Activated B cell treated with CpG ODN at 0.5 μM for 24 hours (primary cell): ENCODE data around the gene ADAM11. TPM values are rescaled to one million over a fixed set of nuclear protein-coding genes. Genes with fewer than 3 reads are reported as not detected.
"Not testable (repeated sequence)": the region's sequence is repeated elsewhere in the genome, so short reads cannot be mapped to it uniquely, and the experiment has no call there.

Experiments
- ATAC-seq: fragments of 200-7000 bp; cut with Tn5 transposase; one replicate; pipeline ENCODE4 v1.10.0; 2021; ENCODE audit warnings: low read depth, mild to moderate bottlenecking, moderate library complexity
- CTCF ChIA-PET: fragments of 350-600 bp; sonication (Branson Sonifier 250); formaldehyde crosslinking; loops from one replicate; lab custom pipeline; 2021; ENCODE audit warnings: antibody characterized with exemption; lab: Charles Lee
- POLR2A ChIA-PET: fragments of 350-600 bp; sonication (Branson Sonifier 250); formaldehyde crosslinking; loops from one replicate; lab custom pipeline; 2021; ENCODE audit warnings: antibody characterized with exemption; lab: Charles Lee
- DNase-seq: peaks from one replicate; pipeline ENCODE4 v3.0.0; 2022
- H3K27ac Mint-ChIP-seq: one replicate; pipeline ENCODE4 v1.8.0; 2020; ENCODE audit warnings: mixed read lengths
- H3K27me3 Mint-ChIP-seq: one replicate; pipeline ENCODE4 v1.8.0; 2021; ENCODE audit warnings: mixed read lengths
- H3K36me3 Mint-ChIP-seq: one replicate; pipeline ENCODE4 v1.8.0; 2021; ENCODE audit warnings: low read depth, mixed read lengths
- H3K4me1 Mint-ChIP-seq: one replicate; pipeline ENCODE4 v1.8.0; 2021; ENCODE audit warnings: mixed read lengths
- H3K4me3 Mint-ChIP-seq: one replicate; pipeline ENCODE4 v1.8.0; 2020; ENCODE audit warnings: mild to moderate bottlenecking, mixed read lengths
- H3K9me3 Mint-ChIP-seq: one replicate; pipeline ENCODE4 v1.8.0; 2020; ENCODE audit warnings: mixed read lengths
- intact Hi-C: fragments of 100-400 bp; cut with micrococcal nuclease; formaldehyde crosslinking; loops from one replicate; pipeline ENCODE4 v1.15.1; 2024
- total RNA-seq: library from RNA; stranded (reverse); gene quantifications from 2 replicates; pipeline ENCODE4 v1.2.3, GENCODE V29; 2022
- TF ChIP-seq, protein P1 (sequence below): fragments of 200-600 bp; IDR thresholded peaks from one replicate; pipeline ENCODE4 v1.8.0; 2022; ENCODE audit warnings: antibody characterized with exemption, mild to moderate bottlenecking

Gene ADAM11
- 0.09 and 0.10 TPM in 2 replicates for total RNA-seq

DNA sequence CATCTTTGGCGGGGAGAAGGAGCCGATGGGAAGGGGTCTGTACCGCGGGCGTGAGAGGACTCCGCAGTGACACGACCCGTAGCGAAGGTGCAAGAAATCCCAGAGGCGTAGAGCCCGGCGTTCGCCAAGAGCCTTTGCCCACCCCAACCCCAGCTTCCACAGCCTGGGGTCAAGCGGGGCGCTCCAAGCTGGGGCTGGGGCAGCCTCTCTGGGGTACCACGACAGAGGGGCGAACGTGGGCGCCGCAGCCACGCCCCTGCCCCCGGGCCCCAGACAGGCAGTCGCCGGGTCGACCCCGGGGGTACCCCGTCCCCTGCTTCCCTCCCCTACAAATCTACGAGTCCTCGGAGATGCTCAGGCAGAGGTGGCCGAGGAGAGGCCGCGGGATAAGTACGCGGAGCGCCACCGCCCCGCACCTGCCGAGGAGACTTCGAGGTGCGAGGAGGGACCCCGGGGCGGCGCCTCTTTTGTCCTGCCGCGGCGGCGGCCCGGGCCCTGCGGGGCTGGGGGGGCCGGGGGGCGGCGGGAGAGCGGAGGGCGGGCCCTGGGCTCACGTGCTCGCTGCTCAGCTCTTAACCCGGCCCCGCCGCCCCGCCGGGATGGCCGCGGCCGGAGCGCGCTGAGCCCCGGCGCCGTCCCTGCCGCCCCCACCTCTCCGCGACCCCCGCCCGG is at the start of gene ADAM11:
Gene ADAM11 (plus strand): TSS at position 575 of the 672 bp plus-strand sequence. CDS start 212 bp downstream, outside the sequence.
- ATAC-seq (peak; percentile 14), DNase-seq (no peak)
- H3K4me3 Mint-ChIP-seq, result peak within 1 kb of the TSS; percentile 55
- peaks cover 26% of the 10 kb centered on the region for H3K27me3 Mint-ChIP-seq
- intact Hi-C loops, result no loop called here
- no peaks in the 10 kb centered on the region for H3K9me3 Mint-ChIP-seq
- TF ChIP-seq, protein P1, sequence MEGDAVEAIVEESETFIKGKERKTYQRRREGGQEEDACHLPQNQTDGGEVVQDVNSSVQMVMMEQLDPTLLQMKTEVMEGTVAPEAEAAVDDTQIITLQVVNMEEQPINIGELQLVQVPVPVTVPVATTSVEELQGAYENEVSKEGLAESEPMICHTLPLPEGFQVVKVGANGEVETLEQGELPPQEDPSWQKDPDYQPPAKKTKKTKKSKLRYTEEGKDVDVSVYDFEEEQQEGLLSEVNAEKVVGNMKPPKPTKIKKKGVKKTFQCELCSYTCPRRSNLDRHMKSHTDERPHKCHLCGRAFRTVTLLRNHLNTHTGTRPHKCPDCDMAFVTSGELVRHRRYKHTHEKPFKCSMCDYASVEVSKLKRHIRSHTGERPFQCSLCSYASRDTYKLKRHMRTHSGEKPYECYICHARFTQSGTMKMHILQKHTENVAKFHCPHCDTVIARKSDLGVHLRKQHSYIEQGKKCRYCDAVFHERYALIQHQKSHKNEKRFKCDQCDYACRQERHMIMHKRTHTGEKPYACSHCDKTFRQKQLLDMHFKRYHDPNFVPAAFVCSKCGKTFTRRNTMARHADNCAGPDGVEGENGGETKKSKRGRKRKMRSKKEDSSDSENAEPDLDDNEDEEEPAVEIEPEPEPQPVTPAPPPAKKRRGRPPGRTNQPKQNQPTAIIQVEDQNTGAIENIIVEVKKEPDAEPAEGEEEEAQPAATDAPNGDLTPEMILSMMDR, result no peak
- H3K4me1 Mint-ChIP-seq, result peaks cover 3% of the 10 kb centered on the region
- H3K27ac Mint-ChIP-seq, result no peak within 1 kb of the TSS
- CTCF ChIA-PET, result no interaction called here
- POLR2A ChIA-PET, result interaction anchor here (1.0 kb wide), 1 partner anchor 22 kb away, joined by 4 read pairs; no protein-coding TSS in a partner anchor
- no peaks in the 10 kb centered on the region for H3K36me3 Mint-ChIP-seq

DNA sequence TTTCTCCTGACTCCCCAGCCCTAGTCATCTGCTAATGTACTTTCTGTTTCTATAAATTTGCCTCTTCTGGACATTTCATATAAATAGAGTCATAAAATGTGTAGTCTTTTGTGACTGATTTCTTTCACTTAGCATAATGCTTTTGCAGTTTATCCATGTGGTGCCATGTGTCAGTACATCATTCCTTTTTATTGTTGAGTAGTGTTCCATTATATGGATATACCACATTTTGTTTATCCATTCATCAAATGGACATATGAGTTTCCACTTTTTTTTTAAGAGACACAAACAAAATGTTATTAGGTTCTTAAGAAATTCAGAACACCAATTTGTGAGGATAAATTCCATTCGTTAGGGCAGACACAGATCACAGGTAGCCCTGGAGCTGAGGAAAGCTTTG is 39.3 kb upstream of the ADAM11 start:
- peaks cover 11% of the 10 kb centered on the region for H3K36me3 Mint-ChIP-seq
- H3K4me1 Mint-ChIP-seq, result no peaks in the 10 kb centered on the region
- H3K4me3 Mint-ChIP-seq, result no peak overlapping the region
- POLR2A ChIA-PET, result no interaction called here
- CTCF ChIA-PET, result no interaction called here
- ATAC-seq (no peak), DNase-seq (no peak)
- H3K27me3 Mint-ChIP-seq, result no peaks in the 10 kb centered on the region
- intact Hi-C loops, result no loop called here
- H3K9me3 Mint-ChIP-seq, result no peaks in the 10 kb centered on the region
- H3K27ac Mint-ChIP-seq, result no peak overlapping the region
- TF ChIP-seq, protein P1, result no peak

GRCh38 chr17:44722254-44722653 is 36.5 kb upstream of the ADAM11 start:
- Mint-ChIP-seq H3K27me3 (no peaks in the 10 kb centered on the region), H3K27ac (no peak overlapping the region), H3K4me1 (no peaks in the 10 kb centered on the region), H3K36me3 (peaks cover 11% of the 10 kb centered on the region), H3K4me3 (no peak overlapping the region), H3K9me3 (no peaks in the 10 kb centered on the region)
- ChIA-PET CTCF (no interaction called here), POLR2A (no interaction called here)
- TF ChIP-seq, protein P1, result no peak
- ATAC-seq (no peak), DNase-seq (no peak)
- intact Hi-C loops, result no loop called here

DNA sequence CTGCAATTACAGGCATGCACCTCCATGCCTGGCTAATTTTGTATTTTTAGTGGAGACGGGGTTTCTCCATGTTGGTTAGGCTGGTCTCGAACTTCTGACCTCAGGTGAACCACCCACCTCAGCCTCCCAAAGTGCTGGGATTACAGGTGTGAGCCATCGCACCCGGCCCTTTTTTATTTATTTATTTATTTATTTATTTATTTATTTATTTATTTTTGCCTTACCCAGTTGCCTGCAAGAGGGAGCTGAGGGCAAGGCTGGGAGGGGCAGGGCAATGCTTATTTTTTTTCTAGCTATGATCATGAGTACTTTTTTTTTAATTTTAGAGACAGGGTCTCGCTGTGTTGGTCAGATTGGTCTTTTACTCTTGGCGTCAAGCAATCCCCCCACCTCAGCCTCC is 32.7 kb upstream of the ADAM11 start:
- H3K9me3 Mint-ChIP-seq, DNase-seq, H3K4me3 Mint-ChIP-seq, POLR2A ChIA-PET, H3K27me3 Mint-ChIP-seq, CTCF ChIA-PET, ATAC-seq, intact Hi-C loops, H3K4me1 Mint-ChIP-seq, H3K27ac Mint-ChIP-seq: not testable (repeated sequence)
- peaks cover 19% of the 10 kb centered on the region for H3K36me3 Mint-ChIP-seq

- CTCF ChIA-PET, result no interaction called here
- Mint-ChIP-seq H3K27ac (no peak overlapping the region), H3K27me3 (no peaks in the 10 kb centered on the region), H3K4me1 (no peaks in the 10 kb centered on the region), H3K36me3 (peaks cover 14% of the 10 kb centered on the region), H3K4me3 (no peak overlapping the region), H3K9me3 (no peaks in the 10 kb centered on the region)
- intact Hi-C loops, result no loop called here
- no peak for ATAC-seq
- DNase-seq, result no peak
- TF ChIP-seq, protein P1, result no peak
- POLR2A ChIA-PET, result no interaction called here
These were observed 25.0 kb upstream of the ADAM11 start for GRCh38 chr17:44733753-44734152.
